HG03039 (cell line): Measurements from ENCODE around the gene EHD4.

Experiments
- ATAC-seq: cut with Tn5 transposase; IDR thresholded peaks from one replicate; pipeline ENCODE4 v1.9.1; 2021; ENCODE audit warnings: mild to moderate bottlenecking, moderate library complexity; ENCODE audit not compliant: unreplicated experiment

The EHD4 gene

GRCh38 chr15:41884458-41884857 is 87.9 kb downstream of the EHD4 start:
- no peak for ATAC-seq

GRCh38 chr15:41883484-41883825 is 88.9 kb downstream of the EHD4 start:
- ATAC-seq = no peak

GRCh38 chr15:41882689-41883483 is 89.5 kb downstream of the EHD4 start:
- no peak for ATAC-seq

DNA sequence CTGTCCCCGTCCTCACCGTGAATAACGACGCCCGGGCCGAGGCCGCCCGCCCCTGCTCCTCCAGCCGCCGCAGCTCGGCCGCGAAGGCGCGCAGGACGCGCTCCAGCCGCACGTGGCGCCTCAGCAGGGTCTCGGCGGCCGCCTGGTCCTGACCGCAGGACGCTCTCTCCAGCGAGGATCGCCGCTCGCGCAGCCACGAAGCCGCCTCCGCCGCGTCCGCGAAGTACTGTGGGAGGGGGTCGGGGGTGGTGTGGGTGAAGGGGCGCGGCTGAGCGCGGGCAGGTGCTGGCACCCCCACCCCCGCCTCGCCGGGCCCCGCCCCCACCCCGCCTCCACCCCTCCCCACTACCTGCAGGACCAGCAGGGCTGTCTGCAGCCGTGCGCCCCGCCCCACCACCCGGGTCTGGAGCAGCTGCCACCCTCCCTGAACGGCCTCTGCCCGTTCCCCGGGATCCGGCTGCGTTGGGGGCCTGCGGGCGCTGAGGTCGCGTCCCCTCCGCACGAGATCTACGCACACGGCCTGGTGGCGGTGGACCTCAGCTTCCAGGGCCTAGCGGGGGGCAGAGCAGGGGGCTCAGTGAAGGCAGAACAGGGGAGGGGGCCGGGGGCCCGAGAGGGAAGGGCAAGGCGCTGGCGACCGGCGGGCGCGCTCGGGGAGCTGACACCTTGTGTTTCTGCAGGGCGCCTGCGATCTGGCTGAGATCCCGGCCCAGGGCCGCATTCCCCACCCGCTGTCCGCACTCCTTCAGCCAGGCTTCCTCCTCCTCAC is 90.3 kb downstream of the EHD4 start:
- ATAC-seq = no peak

- no peak for ATAC-seq
Measured at GRCh38 chr15:41881550-41881919, 90.8 kb downstream of the EHD4 start.

DNA sequence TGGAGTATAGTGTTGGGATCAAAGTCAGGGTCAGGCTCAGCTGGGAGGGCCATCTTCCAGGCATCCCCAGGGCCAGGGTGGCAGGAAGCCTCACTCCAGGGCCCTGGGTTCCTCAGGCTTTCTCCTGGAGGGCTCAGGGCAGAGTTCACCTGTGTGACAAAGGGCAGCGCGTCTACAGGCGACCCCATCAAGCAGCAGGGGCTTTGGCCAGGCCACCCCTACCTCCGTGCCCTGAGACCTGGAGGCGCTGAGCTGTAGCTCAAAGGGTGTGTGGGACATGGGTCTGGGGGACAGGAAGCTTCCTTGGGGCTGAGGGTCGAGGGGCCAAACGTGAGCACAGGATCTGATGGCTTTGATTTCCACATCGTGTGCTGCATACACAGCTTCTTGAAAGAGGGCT is 91.3 kb downstream of the EHD4 start:
- ATAC-seq = no peak

DNA sequence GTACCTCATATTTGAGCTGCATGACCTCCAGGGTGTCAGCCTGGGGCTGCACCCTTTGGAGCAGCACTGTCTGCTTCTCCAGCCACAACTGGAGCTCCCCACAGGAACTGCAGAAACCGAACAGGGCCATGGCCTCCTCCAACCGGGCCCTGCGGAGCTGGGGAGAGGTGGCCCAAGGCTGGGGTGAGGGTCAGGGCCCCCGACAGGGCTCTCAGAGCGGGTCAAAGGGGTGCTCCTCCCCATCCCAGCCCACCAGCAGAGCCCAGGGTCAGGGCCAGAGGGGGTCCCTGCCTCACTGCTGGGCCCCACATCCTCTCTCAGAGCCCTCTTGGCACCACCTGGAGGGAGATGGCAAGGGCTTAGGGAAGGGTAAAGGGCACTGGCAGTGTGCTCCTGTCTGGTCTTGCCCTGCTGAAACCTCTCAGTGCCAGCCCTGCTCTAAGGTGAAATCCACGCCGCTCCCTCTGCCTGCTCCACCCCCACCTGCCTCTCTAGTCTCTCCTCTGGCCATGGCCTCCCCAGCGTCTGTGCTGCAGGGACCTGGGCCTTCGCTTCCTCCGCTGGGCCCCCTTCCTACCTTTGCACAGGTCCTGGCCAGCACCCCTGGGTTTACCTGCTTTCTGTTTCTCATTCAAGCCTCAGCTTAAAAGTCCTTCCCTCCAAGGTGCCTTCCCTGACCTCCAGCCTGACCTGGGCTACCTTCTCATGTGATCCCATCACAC is 92.0 kb downstream of the EHD4 start:
- no peak for ATAC-seq

GRCh38 chr15:41879321-41879845 is 93.0 kb downstream of the EHD4 start:
- ATAC-seq = no peak

- no peak for ATAC-seq
Measured at GRCh38 chr15:41878355-41878699, 94.0 kb downstream of the EHD4 start.

- ATAC-seq = no peak
Measured at GRCh38 chr15:41877631-41878354, 94.6 kb downstream of the EHD4 start.

- ATAC-seq = no peak
Measured at GRCh38 chr15:41876689-41877088, 95.7 kb downstream of the EHD4 start.

- no peak for ATAC-seq
Measured at GRCh38 chr15:41876007-41876406, 96.3 kb downstream of the EHD4 start.

GRCh38 chr15:41874736-41875135 is 97.6 kb downstream of the EHD4 start:
- ATAC-seq = no peak

- no peak for ATAC-seq
Measured at GRCh38 chr15:41873711-41874110, 98.6 kb downstream of the EHD4 start.

GRCh38 chr15:41872166-41872747 is 100.1 kb downstream of the EHD4 start:
- ATAC-seq = no peak

DNA sequence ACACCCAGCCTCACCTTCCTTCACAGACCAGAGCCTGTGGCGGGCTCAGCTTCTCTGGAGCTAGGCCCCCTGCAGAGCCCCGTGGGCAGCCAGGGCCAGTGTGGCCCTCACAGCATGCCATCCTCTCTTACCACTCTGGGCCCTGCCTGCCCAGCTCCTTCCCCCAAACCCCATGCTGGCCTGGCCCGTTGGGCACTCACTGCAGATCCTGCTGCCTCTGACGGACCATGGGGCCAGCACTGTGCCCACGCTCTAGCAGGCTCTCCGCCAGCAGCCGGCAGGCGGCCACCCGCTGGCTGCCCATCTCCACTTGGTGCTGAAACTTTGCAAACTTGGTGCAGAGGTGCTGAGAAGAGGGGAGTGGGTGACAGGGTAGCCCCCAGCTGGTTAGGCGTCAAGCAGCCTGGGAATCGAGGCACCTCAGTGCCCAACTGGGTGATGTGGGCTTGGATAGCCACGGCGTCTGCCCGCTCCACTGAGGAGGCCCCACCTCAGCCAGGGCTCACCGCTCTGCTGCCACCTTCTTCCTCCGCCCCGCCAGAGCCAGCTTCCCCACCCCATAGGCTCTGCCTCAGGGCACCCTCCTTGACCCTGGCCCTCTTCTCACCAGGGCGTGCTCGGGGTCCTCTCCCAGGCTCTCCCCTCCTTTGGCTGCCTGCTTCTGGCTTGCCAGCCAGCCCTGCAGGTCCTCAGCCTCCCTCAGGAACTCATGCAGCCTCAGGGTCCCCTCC is 101.0 kb downstream of the EHD4 start:
- no peak for ATAC-seq

DNA sequence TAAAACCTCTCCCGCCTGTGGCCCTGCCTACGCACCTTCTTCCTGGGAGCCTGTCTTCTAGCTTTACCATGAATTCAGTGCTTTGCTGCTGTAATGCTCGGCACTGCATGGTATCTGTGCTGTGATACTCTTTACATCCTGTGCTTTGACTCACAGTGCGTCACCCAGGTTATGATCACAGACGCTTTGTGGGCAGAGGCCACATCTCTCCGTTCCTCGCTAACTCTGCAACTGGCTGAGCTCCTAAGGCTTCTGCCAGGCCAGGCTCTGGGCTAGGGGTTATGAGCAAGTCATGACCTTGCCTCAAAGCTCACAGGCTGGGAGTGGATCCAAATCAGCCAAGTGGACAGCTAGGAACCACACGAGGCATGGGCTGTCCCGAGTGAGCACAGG is 101.7 kb downstream of the EHD4 start:
- no peak for ATAC-seq

DNA sequence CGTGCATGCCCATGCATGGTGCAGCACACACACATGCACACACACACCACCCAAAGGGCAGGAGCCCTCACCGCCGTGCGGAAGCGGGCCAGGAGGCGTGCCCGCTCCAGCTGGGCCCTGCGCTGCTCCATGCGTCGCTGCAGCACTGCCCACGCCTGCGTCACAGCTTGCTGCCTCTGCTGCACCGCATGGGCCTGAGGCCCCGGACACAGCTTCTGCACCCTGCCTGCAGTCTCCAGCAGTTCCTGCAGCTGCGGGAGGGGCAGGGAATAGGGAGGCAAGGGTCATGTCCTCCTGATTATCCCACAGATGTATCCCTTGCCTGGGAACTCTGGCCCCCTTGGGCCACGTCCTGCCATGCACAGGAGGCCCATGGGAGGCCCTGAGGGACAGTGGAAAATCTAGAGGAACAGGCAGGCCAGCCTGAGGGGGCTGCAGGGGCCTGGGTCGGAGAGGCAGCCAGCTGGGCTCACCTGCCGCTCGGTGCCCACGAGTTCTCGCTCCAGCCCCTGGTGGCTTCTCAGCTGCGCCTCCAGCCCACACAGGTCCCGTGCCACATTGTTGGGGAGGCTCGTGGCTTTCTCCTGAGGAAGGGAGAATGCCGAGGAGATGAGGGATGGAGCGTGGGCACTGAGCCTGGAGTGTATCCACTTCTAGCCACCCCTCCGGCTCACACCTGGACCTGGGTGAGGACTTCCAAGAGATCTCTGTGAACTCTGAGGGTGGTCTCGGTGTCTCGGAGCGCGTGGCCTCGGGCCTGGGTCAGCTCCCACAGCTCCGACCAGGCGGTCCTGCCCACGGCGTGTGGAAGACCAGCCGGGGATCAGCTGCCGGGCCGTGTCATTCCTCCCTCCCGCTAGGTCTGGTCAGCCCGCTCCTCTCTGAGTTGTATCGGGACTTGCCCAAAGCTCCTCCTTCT is 102.3 kb downstream of the EHD4 start:
- no peak for ATAC-seq

DNA sequence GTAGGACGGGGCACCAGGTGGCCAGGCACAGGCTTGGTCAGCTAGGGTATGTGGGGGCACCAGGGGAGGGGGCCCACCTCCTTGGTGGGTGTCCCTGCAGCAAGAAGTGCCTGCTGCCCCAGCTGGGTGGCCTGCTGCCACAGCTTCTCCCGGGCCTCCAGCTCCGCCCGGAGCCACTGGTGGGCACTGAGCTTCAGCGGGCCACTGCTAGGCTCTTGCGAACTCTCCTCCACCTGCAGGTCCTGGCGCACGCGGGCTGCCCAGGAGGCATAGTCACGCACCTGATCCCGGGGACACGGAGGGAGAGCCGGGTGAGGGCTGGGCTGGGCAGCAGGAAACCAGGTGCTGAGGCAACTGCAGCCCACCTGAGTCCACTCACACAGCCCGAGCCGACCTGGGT is 104.0 kb downstream of the EHD4 start:
- ATAC-seq = no peak
